GM19035 (cell line): ENCODE data around the gene ASTN2.

ENCODE experiments used
- ATAC-seq: cut with Tn5 transposase; IDR thresholded peaks from one replicate; pipeline ENCODE4 v1.9.1; 2021; ENCODE audit not compliant: unreplicated experiment

Gene ASTN2

GRCh38 chr9:117304549-117304948 is 110.3 kb downstream of the ASTN2 start:
- ATAC-seq: no peak

- no peak for ATAC-seq
Measured at GRCh38 chr9:117303643-117304230, 111.1 kb downstream of the ASTN2 start.

DNA sequence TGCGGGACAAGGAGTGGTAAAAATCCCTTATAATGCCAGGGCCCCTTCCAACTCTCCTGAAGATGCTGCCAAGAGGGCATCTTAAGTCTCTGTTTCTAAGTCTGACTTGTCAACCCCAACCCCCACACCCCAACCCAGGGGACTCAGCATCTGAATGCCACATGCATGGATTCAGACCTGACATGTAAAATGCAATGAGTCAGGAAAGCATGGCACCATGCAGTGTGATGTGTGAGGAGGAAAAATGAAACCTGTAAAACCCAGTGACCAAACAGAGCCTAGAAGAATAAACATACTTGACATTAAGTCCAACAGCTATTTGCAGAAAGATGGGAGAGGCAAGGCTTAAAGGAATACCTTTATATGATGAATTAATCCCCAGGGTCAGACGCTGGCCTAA is 112.4 kb downstream of the ASTN2 start:
- ATAC-seq: no peak

DNA sequence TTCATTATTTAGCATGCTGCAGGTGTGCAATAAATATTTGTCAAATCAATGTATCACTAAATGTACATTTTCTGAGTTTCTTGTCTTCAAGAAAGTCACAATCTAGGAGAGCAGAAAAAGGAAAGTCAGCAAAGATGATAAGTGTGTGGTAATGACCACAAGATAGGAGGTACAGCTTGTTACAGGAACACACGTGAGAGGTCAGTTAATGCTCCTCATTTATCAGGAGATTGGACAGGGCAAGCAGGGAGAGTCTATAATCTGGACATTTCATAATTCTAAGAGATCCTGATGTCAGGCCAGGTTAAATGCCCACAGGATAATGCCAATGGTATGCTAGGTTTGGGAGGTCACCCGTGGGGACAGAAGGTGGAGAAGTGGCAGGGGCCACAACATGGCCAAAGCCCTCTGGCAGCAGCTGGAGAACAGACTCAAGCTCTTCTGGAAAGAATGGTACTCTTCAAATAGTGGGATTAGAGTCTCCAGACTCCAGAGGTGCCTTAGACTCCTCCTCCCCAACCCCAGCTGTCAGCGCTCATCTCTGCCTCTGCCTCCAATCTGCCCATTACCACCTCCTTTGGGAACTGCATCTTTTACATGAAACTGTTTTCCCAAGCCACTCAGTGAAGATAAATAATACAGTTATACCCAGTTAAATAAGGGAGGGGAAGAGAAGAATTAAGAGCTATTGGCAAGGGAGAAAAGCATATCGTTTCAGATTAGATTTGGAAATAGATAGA is 114.3 kb downstream of the ASTN2 start:
- ATAC-seq: no peak

GRCh38 chr9:117296453-117296852 is 118.4 kb downstream of the ASTN2 start:
- no peak for ATAC-seq

GRCh38 chr9:117293206-117294114 is 121.4 kb downstream of the ASTN2 start:
- ATAC-seq: no peak

DNA sequence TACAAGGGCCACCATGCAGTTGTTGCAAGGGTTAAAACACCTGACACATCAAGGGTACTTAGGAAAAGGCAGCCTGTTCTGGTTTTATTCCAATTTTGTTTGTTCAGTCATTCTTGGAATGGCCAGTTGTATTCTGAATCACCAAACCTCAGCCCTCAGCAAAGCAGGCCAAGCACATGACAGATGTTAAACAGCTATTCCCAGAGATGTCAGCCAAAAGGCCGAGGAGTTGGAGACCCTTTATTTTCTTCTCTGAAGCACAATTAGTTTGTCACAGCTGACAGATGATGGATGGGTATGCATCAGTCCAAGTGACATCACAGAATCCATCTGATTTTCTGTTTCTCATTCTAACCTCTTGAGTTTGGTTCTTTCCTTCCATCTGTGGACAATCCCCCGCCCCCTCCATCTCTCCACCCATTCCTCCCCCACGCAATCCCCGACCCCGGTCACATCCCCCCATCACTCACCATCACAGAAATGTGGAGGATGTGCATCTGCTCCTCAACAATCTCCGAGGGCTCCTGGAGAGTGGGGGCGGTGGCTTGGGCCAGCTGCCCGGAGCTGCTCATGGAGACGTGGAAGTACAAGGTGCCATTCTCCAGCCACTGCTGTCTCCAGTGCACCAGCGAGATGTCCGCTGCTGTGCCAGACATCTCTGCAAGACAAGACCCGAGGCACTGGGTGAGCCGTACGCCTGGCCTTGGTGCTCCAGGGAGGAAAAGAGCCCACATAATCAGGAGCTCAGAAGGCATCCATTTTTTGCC is 123.8 kb downstream of the ASTN2 start:
- no peak for ATAC-seq

GRCh38 chr9:117290306-117290840 is 124.5 kb downstream of the ASTN2 start:
- no peak for ATAC-seq

DNA sequence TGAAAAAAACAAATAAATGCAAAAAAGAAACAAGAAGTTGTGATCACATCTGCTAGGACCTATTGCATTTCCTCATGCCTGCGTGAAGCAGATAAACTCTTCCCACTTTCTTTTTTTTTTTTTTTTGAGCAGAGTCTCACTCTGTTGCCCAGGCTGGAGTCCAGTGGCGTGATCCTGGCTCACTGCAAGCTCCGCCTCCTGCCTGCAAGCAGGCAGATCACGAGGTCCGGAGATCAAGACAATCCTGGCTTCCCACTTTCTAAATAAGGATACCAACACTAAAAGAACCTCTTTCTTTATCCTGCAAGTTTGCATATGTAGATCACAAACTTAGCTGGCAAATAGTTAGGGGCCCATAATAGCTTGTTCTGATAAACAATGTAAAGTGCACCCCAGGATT is 128.6 kb downstream of the ASTN2 start:
- ATAC-seq: no peak

GRCh38 chr9:117284414-117284813 is 130.4 kb downstream of the ASTN2 start:
- no peak for ATAC-seq

GRCh38 chr9:117282541-117282940 is 132.3 kb downstream of the ASTN2 start:
- ATAC-seq: no peak

DNA sequence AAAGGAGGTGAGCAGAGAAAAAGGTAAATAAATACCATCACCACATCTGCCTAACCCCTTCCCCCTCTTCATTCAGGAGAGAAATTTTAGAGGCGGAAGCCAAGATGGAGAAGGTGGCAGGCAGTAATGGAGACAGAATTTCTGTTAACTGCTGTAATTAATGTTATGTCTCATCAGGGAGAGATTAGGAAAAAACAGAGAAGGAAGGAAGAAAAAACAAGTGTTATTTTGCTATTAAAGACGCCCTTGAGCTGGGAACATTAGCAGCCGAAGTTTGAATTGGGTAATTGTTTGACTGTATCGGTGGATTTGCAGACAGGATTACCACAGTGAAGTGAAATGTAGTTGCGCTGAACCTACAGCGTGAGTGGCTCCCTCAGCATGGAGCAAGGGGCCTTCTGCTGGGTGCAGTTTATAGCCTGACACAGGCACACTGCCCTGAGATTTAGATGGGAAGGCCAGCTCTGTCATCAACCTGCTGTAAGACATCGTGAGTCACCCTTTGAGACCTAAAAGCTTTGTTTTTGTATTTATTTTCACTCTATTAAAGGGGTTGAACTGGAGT is 136.3 kb downstream of the ASTN2 start:
- ATAC-seq: no peak

- ATAC-seq: no peak
Measured at GRCh38 chr9:117278020-117278419, 136.8 kb downstream of the ASTN2 start.

GRCh38 chr9:117276444-117276843 is 138.4 kb downstream of the ASTN2 start:
- no peak for ATAC-seq

GRCh38 chr9:117273612-117274011 is 141.2 kb downstream of the ASTN2 start:
- ATAC-seq: no peak

DNA sequence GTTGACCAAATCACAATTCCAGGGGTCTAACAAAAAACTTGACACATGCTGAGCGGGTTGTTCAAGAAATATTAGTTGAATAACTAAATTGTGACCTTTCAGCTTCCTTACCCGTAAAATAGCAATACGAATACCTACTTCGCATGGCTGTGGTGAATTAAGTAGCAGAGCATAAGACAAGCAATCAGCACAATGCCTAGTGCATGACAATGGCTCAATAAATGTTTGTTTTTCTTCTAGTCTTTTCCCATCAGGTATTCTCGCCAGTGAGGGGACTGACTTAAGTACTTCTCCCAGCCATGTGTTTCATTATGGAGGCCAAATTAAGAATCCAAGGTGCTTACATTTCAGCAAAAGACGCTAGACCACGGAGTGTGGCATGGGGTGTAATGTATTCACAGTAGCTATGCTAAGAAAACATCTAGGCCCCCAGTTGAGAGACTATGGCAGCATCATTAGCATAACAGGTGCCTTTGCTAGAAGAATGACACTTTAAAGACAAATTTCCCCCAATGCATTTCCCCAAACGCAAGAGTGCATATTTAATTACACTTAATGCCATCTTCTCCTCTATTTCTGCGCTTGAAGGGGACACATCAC is 145.9 kb downstream of the ASTN2 start:
- no peak for ATAC-seq

DNA sequence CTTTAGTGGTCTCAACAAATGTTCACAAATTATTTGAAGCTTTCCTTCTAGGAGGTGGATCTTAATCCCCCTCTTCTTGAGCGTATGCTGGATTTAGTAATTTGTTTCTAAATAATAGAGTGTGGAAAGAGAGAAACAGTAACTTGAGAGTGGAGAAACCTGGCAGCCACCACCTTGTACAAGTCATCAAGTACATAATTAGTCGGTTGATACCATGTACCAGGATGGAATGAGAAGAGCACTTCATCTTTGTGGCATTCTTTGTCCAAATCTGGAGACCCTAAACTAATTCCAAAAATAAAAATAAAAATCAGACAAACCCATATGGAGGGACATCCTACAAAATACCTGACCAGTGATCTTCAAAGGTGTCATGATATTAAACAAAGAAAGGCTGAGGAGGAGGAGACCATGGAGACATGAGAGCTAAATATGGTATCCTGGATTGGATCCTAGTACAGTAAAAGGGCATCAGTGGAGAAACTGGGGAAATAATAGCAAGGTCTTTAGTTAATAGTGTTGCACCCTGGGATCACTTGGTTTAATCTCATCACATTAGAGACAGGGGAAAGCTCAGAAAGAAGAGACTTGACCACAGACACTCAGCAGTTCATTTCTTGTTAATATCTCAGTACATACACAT is 147.9 kb downstream of the ASTN2 start:
- no peak for ATAC-seq

DNA sequence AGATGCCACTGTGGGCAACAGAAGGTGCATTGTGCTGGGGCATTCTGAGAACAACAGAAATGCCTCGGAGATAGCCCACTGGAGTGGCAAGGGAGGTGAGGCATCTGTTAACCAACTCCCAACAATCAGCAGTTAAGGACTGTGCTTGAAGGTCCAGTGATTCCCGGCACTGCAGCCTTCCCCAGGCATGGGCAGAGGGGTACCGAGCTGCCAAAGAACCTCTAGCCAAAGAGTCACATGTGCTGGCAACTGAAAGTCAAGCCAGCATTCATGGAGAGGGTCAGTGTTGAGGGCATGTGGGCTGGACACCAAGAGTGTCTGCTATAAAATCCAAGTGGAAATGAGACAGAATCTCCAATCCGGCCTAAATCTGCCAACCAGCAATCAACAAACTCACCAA is 149.6 kb downstream of the ASTN2 start:
- ATAC-seq: no peak

DNA sequence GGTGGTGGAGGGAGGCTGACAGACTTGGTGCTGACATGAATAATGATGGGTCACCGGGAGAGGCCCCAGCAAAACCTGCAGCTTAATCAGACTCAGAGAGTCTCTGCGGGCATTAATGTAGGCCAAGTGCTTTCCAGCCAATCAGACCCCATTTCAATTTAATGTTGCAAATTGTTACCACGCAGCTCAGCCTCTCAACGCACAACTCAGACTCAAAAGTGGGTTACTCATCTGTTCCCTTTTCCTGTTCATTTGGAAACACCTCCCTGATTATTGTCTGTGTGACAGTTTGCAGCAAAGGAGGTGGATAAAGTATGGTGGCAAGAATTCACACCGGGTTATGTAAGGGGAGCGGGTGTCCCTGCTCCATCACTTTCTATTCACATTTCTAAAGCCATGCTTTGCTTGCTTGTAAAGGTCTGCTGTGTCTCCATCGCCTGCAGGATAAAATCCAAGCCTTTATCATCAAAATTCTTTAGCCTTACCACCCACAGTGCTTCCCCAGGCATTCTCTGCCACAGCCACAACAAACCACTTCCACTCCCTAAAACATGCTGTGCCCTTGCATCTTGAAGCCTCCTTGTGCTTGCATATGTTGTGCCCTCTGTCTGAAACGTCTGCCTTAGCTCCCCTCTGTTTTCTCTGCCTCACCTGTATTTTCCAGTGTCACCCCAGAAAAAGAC is 156.5 kb downstream of the ASTN2 start:
- no peak for ATAC-seq
